Neural cell (in vitro differentiated cells): ENCODE data around the gene GLTPD2. TPM values are rescaled to one million over a fixed set of nuclear protein-coding genes. Genes with fewer than 3 reads are reported as not detected.

Experiments
- H2AFZ ChIP-seq: fragments of 200-600, 300-800 bp; sonication (generic), shearing (Covaris generic); 2 replicates; pipeline ENCODE4 v1.6.0; 2014; ENCODE audit warnings: low read depth, mild to moderate bottlenecking, antibody characterized with exemption, low read length, moderate library complexity
- H3F3A ChIP-seq: fragments of 200-600 bp; shearing (Covaris generic); 2 replicates; pipeline ENCODE4 v1.6.1; 2016; ENCODE audit warnings: mild to moderate bottlenecking, moderate library complexity, mixed read lengths, antibody characterized with exemption, low read length; ENCODE audit not compliant: insufficient read depth, poor library complexity, severe bottlenecking
- H3K27ac ChIP-seq: fragments of 200-600, 300-800 bp; sonication (generic), shearing (Covaris generic); 2 replicates; pipeline ENCODE4 v1.5.1; 2014; ENCODE audit warnings: mild to moderate bottlenecking, low read length, moderate library complexity
- H3K27me3 ChIP-seq: fragments of 300-800, 200-600 bp; sonication (generic), shearing (Covaris generic); 2 replicates; pipeline ENCODE4 v1.6.0; 2014; ENCODE audit warnings: mild to moderate bottlenecking, low read depth, low read length, moderate library complexity; ENCODE audit not compliant: insufficient read depth
- H3K36me3 ChIP-seq: fragments of 300-800, 200-600 bp; sonication (generic), shearing (Covaris generic); 2 replicates; pipeline ENCODE4 v1.5.1; 2014; ENCODE audit warnings: mild to moderate bottlenecking, antibody characterized with exemption, low read length, moderate library complexity; ENCODE audit not compliant: insufficient read depth
- H3K4me2 ChIP-seq: fragments of 300-800, 200-600 bp; sonication (generic), shearing (Covaris generic); 2 replicates; pipeline ENCODE4 v1.6.0; 2014; ENCODE audit warnings: mild to moderate bottlenecking, low read length
- H3K4me3 ChIP-seq: fragments of 300-800, 200-600 bp; sonication (generic), shearing (Covaris generic); 2 replicates; pipeline ENCODE4 v1.5.1; 2014; ENCODE audit warnings: mild to moderate bottlenecking, low read length, moderate library complexity
- H3K79me2 ChIP-seq: fragments of 200-600 bp; shearing (Covaris generic); replicated peaks from 2 replicates; pipeline ENCODE4 v1.6.0; 2014; ENCODE audit warnings: mild to moderate bottlenecking, low read length, moderate library complexity; ENCODE audit not compliant: insufficient read depth
- H3K9ac ChIP-seq: fragments of 300-800, 200-600 bp; sonication (generic), shearing (Covaris generic); 2 replicates; pipeline ENCODE4 v1.6.1; 2016; ENCODE audit warnings: mild to moderate bottlenecking, low read length, mixed read lengths
- H3K9me2 ChIP-seq: fragments of 200-600 bp; shearing (Covaris generic); 2 replicates; pipeline ENCODE4 v1.6.1; 2016; ENCODE audit warnings: mild to moderate bottlenecking, low read length, mixed read lengths; ENCODE audit not compliant: insufficient read depth
- H3K9me3 ChIP-seq: fragments of 200-600, 300-800 bp; sonication (generic), shearing (Covaris generic); 2 replicates; pipeline ENCODE4 v1.6.1; 2016; ENCODE audit warnings: mild to moderate bottlenecking, mixed run types, low read length, moderate library complexity, mixed read lengths
- H4K20me1 ChIP-seq: fragments of 200-600 bp; shearing (Covaris generic); 2 replicates; pipeline ENCODE4 v1.6.1; 2016; ENCODE audit warnings: mild to moderate bottlenecking, mixed run types; ENCODE audit not compliant: insufficient read depth
- EP300 ChIP-seq: fragments of 450-650 bp; conservative IDR thresholded peaks from 2 replicates; pipeline ENCODE4 v1.6.1; 2014; ENCODE audit warnings: antibody characterized with exemption, mild to moderate bottlenecking, moderate library complexity; ENCODE audit not compliant: poor library complexity, severe bottlenecking
- EZH2 ChIP-seq: fragments of 200-600, 300-800 bp; shearing (Covaris generic), sonication (generic); IDR thresholded peaks from 2 replicates; pipeline ENCODE4 v1.6.1; 2014; ENCODE audit warnings: antibody characterized with exemption, low read length, borderline replicate concordance, mild to moderate bottlenecking; ENCODE audit not compliant: insufficient read depth, poor library complexity, severe bottlenecking
- MXI1 ChIP-seq: fragments of 450-650 bp; conservative IDR thresholded peaks from 2 replicates; pipeline ENCODE4 v1.6.1; 2014; ENCODE audit warnings: antibody characterized with exemption, mild to moderate bottlenecking; ENCODE audit not compliant: poor library complexity, severe bottlenecking
- POLR2AphosphoS5 ChIP-seq: IDR thresholded peaks from 2 replicates; pipeline ENCODE4 v1.6.1; 2012
- RAD21 ChIP-seq: fragments of 450-650 bp; conservative IDR thresholded peaks from 2 replicates; pipeline ENCODE4 v1.6.1; 2014; ENCODE audit warnings: antibody characterized with exemption, mild to moderate bottlenecking, moderate library complexity
- SMC3 ChIP-seq: fragments of 450-650 bp; conservative IDR thresholded peaks from 2 replicates; pipeline ENCODE4 v1.6.1; 2014; ENCODE audit warnings: antibody characterized with exemption, mild to moderate bottlenecking, moderate library complexity; ENCODE audit not compliant: poor library complexity
- TAF1 ChIP-seq: IDR thresholded peaks from 2 replicates; pipeline ENCODE4 v1.6.1; 2012; ENCODE audit warnings: low read depth
- polyA plus RNA-seq: library from polyadenylated mRNA; depleted of rRNA; stranded (reverse); fragments of >200 nt; gene quantifications from 2 replicates; pipeline ENCODE4 v1.2.3, GENCODE V29; 2014
- TF ChIP-seq, protein P1 (sequence below): IDR thresholded peaks from 2 replicates; pipeline ENCODE4 v1.6.1; 2012; ENCODE audit warnings: borderline replicate concordance
- TF ChIP-seq, protein P2 (sequence below): fragments of 450-650 bp; IDR thresholded peaks from 2 replicates; pipeline ENCODE4 v1.5.1; 2014; ENCODE audit warnings: antibody characterized with exemption, mild to moderate bottlenecking, moderate library complexity; ENCODE audit not compliant: poor library complexity, severe bottlenecking

The GLTPD2 gene
- polyA plus RNA-seq, 1 donor from 2014 or later = not detected

DNA sequence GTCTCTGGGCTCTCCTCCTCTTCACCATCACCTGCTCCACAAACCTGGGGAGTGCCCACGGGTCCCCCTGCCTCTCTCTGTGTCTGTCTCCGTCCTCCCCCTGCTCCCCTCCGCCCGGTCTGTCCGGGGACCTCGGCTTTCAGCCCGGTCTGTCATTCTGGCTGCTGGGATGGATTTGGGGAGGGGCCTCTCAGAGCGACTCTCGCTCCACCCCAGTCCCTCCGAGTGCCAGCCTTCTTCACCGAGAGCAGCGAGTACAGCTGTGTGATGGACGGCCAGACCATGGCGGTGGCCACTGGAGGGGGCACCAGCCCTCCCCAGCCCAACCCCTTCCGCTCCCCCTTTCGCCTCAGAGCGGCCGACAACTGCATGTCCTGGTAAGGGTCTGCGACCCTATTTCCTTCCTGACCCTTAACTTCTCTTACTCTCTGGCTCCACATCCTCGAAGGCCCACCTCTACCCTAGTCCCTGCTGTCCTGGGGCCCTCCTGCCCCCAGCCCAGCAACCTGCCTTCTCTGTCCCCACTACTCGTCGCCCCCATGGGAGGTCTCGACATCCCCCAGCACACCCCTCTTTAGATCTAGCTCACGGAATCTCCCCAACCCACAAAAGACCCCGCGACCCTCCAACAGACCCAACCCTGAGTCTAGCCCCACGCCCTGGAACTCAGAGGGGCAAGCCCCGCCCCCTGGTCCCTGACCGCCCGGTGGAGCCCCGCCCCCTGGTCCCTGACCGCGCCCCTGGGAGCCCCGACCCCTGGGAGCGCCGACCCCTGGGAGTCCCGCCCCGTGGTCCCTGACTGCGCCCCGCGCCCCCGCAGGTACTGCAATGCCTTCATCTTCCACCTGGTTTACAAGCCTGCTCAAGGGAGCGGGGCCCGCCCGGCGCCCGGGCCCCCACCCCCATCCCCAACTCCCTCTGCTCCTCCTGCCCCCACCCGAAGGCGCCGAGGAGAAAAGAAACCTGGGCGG, 43.5 kb upstream of the GLTPD2 start:
- peaks cover 45% of the 10 kb centered on the region for H3K27me3 ChIP-seq
- no peak overlapping the region for H3K4me3 ChIP-seq
- H3F3A ChIP-seq = no peaks in the 10 kb centered on the region
- H3K36me3 ChIP-seq = no peaks in the 10 kb centered on the region
- H3K9me3 ChIP-seq = no peaks in the 10 kb centered on the region
- H3K9me2 ChIP-seq = no peaks in the 10 kb centered on the region
- no peak overlapping the region for H3K4me2 ChIP-seq
- H4K20me1 ChIP-seq = no peaks in the 10 kb centered on the region
- H3K27ac ChIP-seq = no peak overlapping the region
- TF ChIP-seq RAD21 = no peak
- TF ChIP-seq, protein P1, sequence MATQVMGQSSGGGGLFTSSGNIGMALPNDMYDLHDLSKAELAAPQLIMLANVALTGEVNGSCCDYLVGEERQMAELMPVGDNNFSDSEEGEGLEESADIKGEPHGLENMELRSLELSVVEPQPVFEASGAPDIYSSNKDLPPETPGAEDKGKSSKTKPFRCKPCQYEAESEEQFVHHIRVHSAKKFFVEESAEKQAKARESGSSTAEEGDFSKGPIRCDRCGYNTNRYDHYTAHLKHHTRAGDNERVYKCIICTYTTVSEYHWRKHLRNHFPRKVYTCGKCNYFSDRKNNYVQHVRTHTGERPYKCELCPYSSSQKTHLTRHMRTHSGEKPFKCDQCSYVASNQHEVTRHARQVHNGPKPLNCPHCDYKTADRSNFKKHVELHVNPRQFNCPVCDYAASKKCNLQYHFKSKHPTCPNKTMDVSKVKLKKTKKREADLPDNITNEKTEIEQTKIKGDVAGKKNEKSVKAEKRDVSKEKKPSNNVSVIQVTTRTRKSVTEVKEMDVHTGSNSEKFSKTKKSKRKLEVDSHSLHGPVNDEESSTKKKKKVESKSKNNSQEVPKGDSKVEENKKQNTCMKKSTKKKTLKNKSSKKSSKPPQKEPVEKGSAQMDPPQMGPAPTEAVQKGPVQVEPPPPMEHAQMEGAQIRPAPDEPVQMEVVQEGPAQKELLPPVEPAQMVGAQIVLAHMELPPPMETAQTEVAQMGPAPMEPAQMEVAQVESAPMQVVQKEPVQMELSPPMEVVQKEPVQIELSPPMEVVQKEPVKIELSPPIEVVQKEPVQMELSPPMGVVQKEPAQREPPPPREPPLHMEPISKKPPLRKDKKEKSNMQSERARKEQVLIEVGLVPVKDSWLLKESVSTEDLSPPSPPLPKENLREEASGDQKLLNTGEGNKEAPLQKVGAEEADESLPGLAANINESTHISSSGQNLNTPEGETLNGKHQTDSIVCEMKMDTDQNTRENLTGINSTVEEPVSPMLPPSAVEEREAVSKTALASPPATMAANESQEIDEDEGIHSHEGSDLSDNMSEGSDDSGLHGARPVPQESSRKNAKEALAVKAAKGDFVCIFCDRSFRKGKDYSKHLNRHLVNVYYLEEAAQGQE = no peak
- TF ChIP-seq POLR2AphosphoS5 = no peak
- TF ChIP-seq TAF1 = no peak
- no peak for TF ChIP-seq SMC3
- no peak for TF ChIP-seq EP300
- TF ChIP-seq, protein P2, sequence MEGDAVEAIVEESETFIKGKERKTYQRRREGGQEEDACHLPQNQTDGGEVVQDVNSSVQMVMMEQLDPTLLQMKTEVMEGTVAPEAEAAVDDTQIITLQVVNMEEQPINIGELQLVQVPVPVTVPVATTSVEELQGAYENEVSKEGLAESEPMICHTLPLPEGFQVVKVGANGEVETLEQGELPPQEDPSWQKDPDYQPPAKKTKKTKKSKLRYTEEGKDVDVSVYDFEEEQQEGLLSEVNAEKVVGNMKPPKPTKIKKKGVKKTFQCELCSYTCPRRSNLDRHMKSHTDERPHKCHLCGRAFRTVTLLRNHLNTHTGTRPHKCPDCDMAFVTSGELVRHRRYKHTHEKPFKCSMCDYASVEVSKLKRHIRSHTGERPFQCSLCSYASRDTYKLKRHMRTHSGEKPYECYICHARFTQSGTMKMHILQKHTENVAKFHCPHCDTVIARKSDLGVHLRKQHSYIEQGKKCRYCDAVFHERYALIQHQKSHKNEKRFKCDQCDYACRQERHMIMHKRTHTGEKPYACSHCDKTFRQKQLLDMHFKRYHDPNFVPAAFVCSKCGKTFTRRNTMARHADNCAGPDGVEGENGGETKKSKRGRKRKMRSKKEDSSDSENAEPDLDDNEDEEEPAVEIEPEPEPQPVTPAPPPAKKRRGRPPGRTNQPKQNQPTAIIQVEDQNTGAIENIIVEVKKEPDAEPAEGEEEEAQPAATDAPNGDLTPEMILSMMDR = no peak
- TF ChIP-seq EZH2 = no peak
- TF ChIP-seq MXI1 = no peak
- no peak overlapping the region for H2AFZ ChIP-seq
- no peak overlapping the region for H3K9ac ChIP-seq
- no peaks in the 10 kb centered on the region for H3K79me2 ChIP-seq

DNA sequence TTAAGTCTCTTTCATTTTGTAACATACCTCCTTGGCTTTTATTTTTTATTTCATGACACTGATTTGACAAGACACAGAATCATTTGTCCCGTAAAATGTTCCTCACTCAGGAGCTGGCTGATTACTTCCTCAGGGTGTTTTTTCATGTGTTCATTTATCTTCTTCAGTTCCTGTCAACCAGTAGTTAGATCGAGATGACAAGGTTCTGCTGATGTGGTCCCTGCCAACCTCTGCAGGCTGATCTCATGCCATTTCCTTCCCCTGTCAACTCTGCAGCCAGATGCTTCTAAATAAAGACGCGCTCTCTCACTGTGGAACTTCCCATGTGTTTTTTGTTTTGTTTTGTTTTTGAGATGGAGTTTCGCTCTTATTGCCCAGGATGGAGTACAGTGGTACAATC, 40.9 kb upstream of the GLTPD2 start:
- no peaks in the 10 kb centered on the region for H4K20me1 ChIP-seq
- H3K4me2 ChIP-seq = no peak overlapping the region
- TF ChIP-seq TAF1 = no peak
- TF ChIP-seq MXI1 = no peak
- TF ChIP-seq, protein P2 = no peak
- H3K4me3 ChIP-seq = no peak overlapping the region
- no peaks in the 10 kb centered on the region for H3K9me3 ChIP-seq
- H3K9me2 ChIP-seq = no peaks in the 10 kb centered on the region
- no peak overlapping the region for H3K27ac ChIP-seq
- no peak overlapping the region for H2AFZ ChIP-seq
- no peaks in the 10 kb centered on the region for H3F3A ChIP-seq
- H3K79me2 ChIP-seq = no peaks in the 10 kb centered on the region
- no peak overlapping the region for H3K9ac ChIP-seq
- H3K27me3 ChIP-seq = peaks cover 21% of the 10 kb centered on the region
- H3K36me3 ChIP-seq = no peaks in the 10 kb centered on the region
